Skin epidermis (tissue), 12 donors: ENCODE measurements around the gene PCED1A.

Experiments used
- H3K27ac ChIP-seq, 21 experiments: fragments of 200-600 bp; sonication (generic) in 11 of 21; one replicate each; pipeline ENCODE4 v1.5.0; 2020; ENCODE audit warnings: mild to moderate bottlenecking in 3 of 21, inconsistent platforms in 2 of 21, moderate library complexity in 2 of 21
- H3K4me3 ChIP-seq, 7 experiments: fragments of 200-600 bp; sonication (generic) in 2 of 7; one replicate each; pipeline ENCODE4 v1.5.0; 2020; ENCODE audit warnings: inconsistent platforms in 2 of 7, mild to moderate bottlenecking in 2 of 7, moderate library complexity in 1 of 7

PCED1A gene

GRCh38 chr20:2840138-2840966 lies at the start of gene PCED1A, which contains the start of gene VPS16:
PCED1A (minus strand) TSS chr20:2840655; CDS start chr20:2839912, 743 bp downstream.
VPS16 (plus strand) TSS chr20:2840745; CDS start chr20:2840775, 30 bp downstream.
- H3K4me3 ChIP-seq, result peak within 1 kb of the TSS; percentile 52 to 94 (median 88)
- H3K27ac ChIP-seq, result peak within 1 kb of the TSS; percentile 60 to 98 (median 92)

GRCh38 chr20:2889797-2890196 lies 49.3 kb upstream of the PCED1A start:
- Histone ChIP-seq H3K27ac (no peak overlapping the region), H3K4me3 (no peak overlapping the region)

GRCh38 chr20:2889209-2889608 lies 48.8 kb upstream of the PCED1A start:
- H3K27ac ChIP-seq, result no peak overlapping the region

GRCh38 chr20:2888224-2888955 lies 47.9 kb upstream of the PCED1A start:
- Histone ChIP-seq H3K4me3 (no peak overlapping the region), H3K27ac (no peak overlapping the region)

More at GRCh38 chr20:2889209-2889608, 48.8 kb upstream of the PCED1A start:
- no peak overlapping the region for H3K4me3 ChIP-seq

- no peak overlapping the region for H3K27ac ChIP-seq
- H3K4me3 ChIP-seq, result no peak overlapping the region
Observed at GRCh38 chr20:2887715-2888114, 47.3 kb upstream of the PCED1A start.

- Histone ChIP-seq H3K27ac (no peak overlapping the region), H3K4me3 (no peak overlapping the region)
Observed at GRCh38 chr20:2883726-2884637, 43.5 kb upstream of the PCED1A start.

GRCh38 chr20:2880650-2881049 lies 40.2 kb upstream of the PCED1A start:
- Histone ChIP-seq H3K4me3 (no peak overlapping the region), H3K27ac (no peak overlapping the region)

- H3K4me3 ChIP-seq, result no peak overlapping the region
- peak overlapping the region in 2 of 21 experiments; percentile 25 to 27 for H3K27ac ChIP-seq
Observed at GRCh38 chr20:2879146-2879545, 38.7 kb upstream of the PCED1A start.

GRCh38 chr20:2878515-2878914 lies 38.1 kb upstream of the PCED1A start:
- no peak overlapping the region for H3K4me3 ChIP-seq
- peak overlapping the region in 1 of 21 experiments; percentile 27 for H3K27ac ChIP-seq

- Histone ChIP-seq H3K27ac (no peak overlapping the region), H3K4me3 (no peak overlapping the region)
Observed at GRCh38 chr20:2875690-2876203, 35.3 kb upstream of the PCED1A start.

GRCh38 chr20:2874456-2874855 lies 34.0 kb upstream of the PCED1A start:
- H3K4me3 ChIP-seq, result peak overlapping the region; percentile 74 to 98 (median 85)
- peak overlapping the region in 5 of 21 experiments; percentile 8 to 96 (median 90) for H3K27ac ChIP-seq

GRCh38 chr20:2873747-2874041 lies 33.2 kb upstream of the PCED1A start:
- peak overlapping the region; percentile 63 to 96 (median 89) for H3K27ac ChIP-seq
- peak overlapping the region; percentile 74 to 98 (median 85) for H3K4me3 ChIP-seq

GRCh38 chr20:2873010-2873746 lies 32.7 kb upstream of the PCED1A start, which contains the start of gene PTPRA:
PTPRA (plus strand) TSS chr20:2873481; CDS start chr20:2964278, 90,797 bp downstream.
- Histone ChIP-seq H3K27ac (peak within 1 kb of the TSS; percentile 63 to 96 (median 89)), H3K4me3 (peak within 1 kb of the TSS; percentile 74 to 98 (median 85))

- H3K27ac ChIP-seq, result peak overlapping the region in 18 of 21 experiments; percentile 2 to 96 (median 88)
Observed at GRCh38 chr20:2872459-2873009, 32.1 kb upstream of the PCED1A start.

GRCh38 chr20:2871661-2872458 lies 31.4 kb upstream of the PCED1A start:
- Histone ChIP-seq H3K4me3 (peak overlapping the region; percentile 74 to 98 (median 85)), H3K27ac (peak overlapping the region in 16 of 21 experiments; percentile 2 to 96 (median 86))

More at GRCh38 chr20:2872459-2873009, 32.1 kb upstream of the PCED1A start:
- peak overlapping the region; percentile 74 to 98 (median 85) for H3K4me3 ChIP-seq

GRCh38 chr20:2871111-2871465 lies 30.6 kb upstream of the PCED1A start:
- H3K4me3 ChIP-seq, result no peak overlapping the region
- H3K27ac ChIP-seq, result peak overlapping the region in 12 of 21 experiments; percentile 0 to 96 (median 54)

GRCh38 chr20:2869381-2869780 lies 28.9 kb upstream of the PCED1A start:
- H3K27ac ChIP-seq, result peak overlapping the region in 2 of 21 experiments; percentile 15 to 55
- H3K4me3 ChIP-seq, result no peak overlapping the region
